ENCODE results near the gene KAZN.

Gene KAZN

GRCh38 chr1:14880456-14881316, 282.2 kb downstream of the KAZN start:
- TF ChIP-seq CTCF (IDR thresholded peaks at IDR 0.05): no peak
- peaks cover 12% of the 10 kb centered on the region for H3K27me3 ChIP-seq
- no peak overlapping the region for H3K27ac ChIP-seq
- H3K9me3 ChIP-seq: no peaks in the 10 kb centered on the region
- no peaks in the 10 kb centered on the region for H3K36me3 ChIP-seq
- no peak overlapping the region for H3K4me3 ChIP-seq (ENCODE audit: low read depth in 1 of 2, low read length in 1 of 2)
- no peaks in the 10 kb centered on the region for H3K4me1 ChIP-seq (ENCODE audit: control insufficient read depth in 1 of 2, insufficient read depth in 1 of 2, low read depth in 1 of 2, low read length in 1 of 2)

- H3K27ac ChIP-seq: no peak overlapping the region
Measured at GRCh38 chr1:14881775-14882672, 283.5 kb downstream of the KAZN start.

GRCh38 chr1:14884614-14885175, 286.2 kb downstream of the KAZN start:
- TF ChIP-seq CTCF (IDR thresholded peaks at IDR 0.05): no peak
- no peaks in the 10 kb centered on the region for H3K4me1 ChIP-seq (ENCODE audit: control insufficient read depth in 1 of 2, insufficient read depth in 1 of 2, low read depth in 1 of 2, low read length in 1 of 2)
- H3K27ac ChIP-seq: no peak overlapping the region
- no peak overlapping the region for H3K4me3 ChIP-seq (ENCODE audit: low read depth in 1 of 2, low read length in 1 of 2)
- H3K36me3 ChIP-seq: no peaks in the 10 kb centered on the region
- no peaks in the 10 kb centered on the region for H3K27me3 ChIP-seq
- no peaks in the 10 kb centered on the region for H3K9me3 ChIP-seq

More at GRCh38 chr1:14881775-14882672, 283.5 kb downstream of the KAZN start:
- no peaks in the 10 kb centered on the region for H3K27me3 ChIP-seq
- H3K36me3 ChIP-seq: no peaks in the 10 kb centered on the region
- TF ChIP-seq CTCF (IDR thresholded peaks at IDR 0.05): no peak
- H3K4me1 ChIP-seq (ENCODE audit: control insufficient read depth in 1 of 2, insufficient read depth in 1 of 2, low read depth in 1 of 2, low read length in 1 of 2): no peaks in the 10 kb centered on the region
- no peaks in the 10 kb centered on the region for H3K9me3 ChIP-seq
- H3K4me3 ChIP-seq (ENCODE audit: low read depth in 1 of 2, low read length in 1 of 2): no peak overlapping the region

GRCh38 chr1:14887044-14887566, 288.6 kb downstream of the KAZN start:
- TF ChIP-seq CTCF (IDR thresholded peaks at IDR 0.05): no peak
- no peaks in the 10 kb centered on the region for H3K4me1 ChIP-seq (ENCODE audit: control insufficient read depth in 1 of 2, insufficient read depth in 1 of 2, low read depth in 1 of 2, low read length in 1 of 2)

GRCh38 chr1:14887764-14888350, 289.4 kb downstream of the KAZN start:
- Histone ChIP-seq H3K4me1 (ENCODE audit: control insufficient read depth in 1 of 2, insufficient read depth in 1 of 2, low read depth in 1 of 2, low read length in 1 of 2) (no peaks in the 10 kb centered on the region), H3K27me3 (peaks cover 5% of the 10 kb centered on the region), H3K4me3 (ENCODE audit: low read depth in 1 of 2, low read length in 1 of 2) (no peak overlapping the region), H3K27ac (no peak overlapping the region), H3K9me3 (no peaks in the 10 kb centered on the region), H3K36me3 (no peaks in the 10 kb centered on the region)
- no peak for TF ChIP-seq CTCF (IDR thresholded peaks at IDR 0.05)

More at GRCh38 chr1:14887044-14887566, 288.6 kb downstream of the KAZN start:
- H3K27ac ChIP-seq: no peak overlapping the region
- no peak overlapping the region for H3K4me3 ChIP-seq (ENCODE audit: low read depth in 1 of 2, low read length in 1 of 2)
- no peaks in the 10 kb centered on the region for H3K9me3 ChIP-seq
- H3K36me3 ChIP-seq: no peaks in the 10 kb centered on the region
- no peaks in the 10 kb centered on the region for H3K27me3 ChIP-seq
